Endometrial microvascular endothelial cells (primary cell): ENCODE results near the gene MYCBPAP. TPM values are rescaled to one million over a fixed set of nuclear protein-coding genes. Genes with fewer than 3 reads are reported as not detected.

Source experiments
- total RNA-seq: library from RNA; depleted of rRNA; stranded (reverse); fragments of >200 nt; gene quantifications from one replicate; pipeline ENCODE4 v1.2.3, GENCODE V29; 2015; ENCODE audit errors: inconsistent ontology term

Gene MYCBPAP
- total RNA-seq, 1 donor from 2014 or later: 5.5 TPM

Other genes with a start within 250 kb of the MYCBPAP start
- not detected for gene TMEM92, start 234.0 kb upstream of the MYCBPAP start, total RNA-seq
- gene XYLT2, start 162.3 kb upstream of the MYCBPAP start, total RNA-seq: 51.2 TPM
- 132 TPM for gene MRPL27, start 135.3 kb upstream of the MYCBPAP start, total RNA-seq
- 3.1 TPM for gene EME1, start 135.2 kb upstream of the MYCBPAP start, total RNA-seq
- 276 TPM for gene LRRC59, start 110.9 kb upstream of the MYCBPAP start, total RNA-seq
- gene ACSF2, start 82.2 kb upstream of the MYCBPAP start, total RNA-seq: 25.8 TPM
- gene CHAD, start 39.6 kb upstream of the MYCBPAP start, total RNA-seq: not detected
- 33.2 TPM for gene RSAD1, start 29.6 kb upstream of the MYCBPAP start, total RNA-seq
- not detected for gene EPN3, start 24.3 kb downstream of the MYCBPAP start, total RNA-seq
- 90.3 TPM for gene SPATA20, start 38.7 kb downstream of the MYCBPAP start, total RNA-seq
- gene CACNA1G, start 52.3 kb downstream of the MYCBPAP start, total RNA-seq: not detected
- gene ABCC3, start 126.4 kb downstream of the MYCBPAP start, total RNA-seq: 34.9 TPM
- 43.2 TPM for gene ANKRD40, start 199.5 kb downstream of the MYCBPAP start, total RNA-seq
- gene LUC7L3, start 211.2 kb downstream of the MYCBPAP start, total RNA-seq: 15.7 TPM